Gastroesophageal sphincter (tissue), 3 donors: ENCODE results near the gene SERPINB13.

ENCODE experiments used
- CTCF ChIP-seq, 4 experiments: fragments of 200-600 bp in 2 of 4; fragments of 450-650 bp in 2 of 4; sonication (generic) in 1 of 4; IDR thresholded peaks; one replicate each; pipeline ENCODE4 v1.5.1; 2017 to 2019; ENCODE audit warnings: antibody characterized with exemption in 4 of 4, mild to moderate bottlenecking in 2 of 4, moderate library complexity in 2 of 4
- EP300 ChIP-seq: sonication (generic); formaldehyde crosslinking; IDR thresholded peaks from one replicate; pipeline ENCODE4 v1.6.1; 2017; ENCODE audit warnings: antibody characterized with exemption, mild to moderate bottlenecking
- POLR2A ChIP-seq, 2 donors: fragments of 450-650 bp; IDR thresholded peaks; one replicate each; pipeline ENCODE4 v1.6.1; 2017; ENCODE audit warnings: antibody characterized with exemption in 2 of 2, mild to moderate bottlenecking in 2 of 2, moderate library complexity in 1 of 2
- POLR2AphosphoS5 ChIP-seq: sonication (generic); formaldehyde crosslinking; IDR thresholded peaks from one replicate; pipeline ENCODE4 v1.6.1; 2017; ENCODE audit warnings: antibody characterized with exemption

DNA sequence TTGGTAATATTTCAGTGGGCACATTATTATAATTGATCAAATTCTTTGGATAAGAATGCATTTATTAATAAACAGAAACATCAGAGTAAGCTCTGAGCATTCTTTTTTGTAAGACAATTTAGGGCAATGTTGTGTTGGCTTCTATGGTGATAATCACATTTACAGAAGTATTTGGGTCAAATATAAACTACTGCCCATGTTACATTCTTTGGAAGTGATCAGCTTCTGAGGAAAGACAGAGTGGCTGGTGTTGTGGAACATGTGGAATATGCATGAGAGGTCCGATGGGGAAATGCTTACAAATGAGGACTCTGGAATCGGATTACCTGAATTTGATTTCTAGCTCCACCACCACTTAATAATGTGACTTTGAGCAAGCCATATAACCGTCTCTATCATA is 19.4 kb downstream of the SERPINB13 start:
- TF ChIP-seq CTCF (IDR thresholded peaks at IDR 0.05) (no peak), POLR2A (IDR thresholded peaks at IDR 0.05) (no peak), POLR2AphosphoS5 (no peak), EP300 (no peak)
